NCI-H460 (cell line): ENCODE data around the gene ZNF790. TPM values are rescaled to one million over a fixed set of nuclear protein-coding genes. Genes with fewer than 3 reads are reported as not detected.
"Not testable (repeated sequence)": the region's sequence is repeated elsewhere in the genome, so short reads cannot be mapped to it uniquely, and the experiment has no call there.

ENCODE experiments used
- DNase-seq: peaks from one replicate; pipeline ENCODE4 v3.0.0-alpha.2; 2016; ENCODE audit warnings: low read depth; ENCODE audit errors: extremely low read depth
- polyA plus RNA-seq: library from polyadenylated mRNA; depleted of rRNA; stranded (reverse); fragments of >200 nt; gene quantifications from 2 replicates; pipeline ENCODE4 v1.2.3, GENCODE V29; 2014; cell fraction: nucleus; rRNA removed
- total RNA-seq: library from RNA; depleted of rRNA; stranded (reverse); fragments of >200 nt; shearing (Covaris generic); gene quantifications from 2 replicates; pipeline ENCODE4 v1.2.3, GENCODE V29; 2014; rRNA removed

Gene ZNF790
- total RNA-seq = 6.1 and 7.9 TPM in 2 replicates
- 2.3 and 5.5 TPM in 2 replicates for polyA plus RNA-seq

DNA sequence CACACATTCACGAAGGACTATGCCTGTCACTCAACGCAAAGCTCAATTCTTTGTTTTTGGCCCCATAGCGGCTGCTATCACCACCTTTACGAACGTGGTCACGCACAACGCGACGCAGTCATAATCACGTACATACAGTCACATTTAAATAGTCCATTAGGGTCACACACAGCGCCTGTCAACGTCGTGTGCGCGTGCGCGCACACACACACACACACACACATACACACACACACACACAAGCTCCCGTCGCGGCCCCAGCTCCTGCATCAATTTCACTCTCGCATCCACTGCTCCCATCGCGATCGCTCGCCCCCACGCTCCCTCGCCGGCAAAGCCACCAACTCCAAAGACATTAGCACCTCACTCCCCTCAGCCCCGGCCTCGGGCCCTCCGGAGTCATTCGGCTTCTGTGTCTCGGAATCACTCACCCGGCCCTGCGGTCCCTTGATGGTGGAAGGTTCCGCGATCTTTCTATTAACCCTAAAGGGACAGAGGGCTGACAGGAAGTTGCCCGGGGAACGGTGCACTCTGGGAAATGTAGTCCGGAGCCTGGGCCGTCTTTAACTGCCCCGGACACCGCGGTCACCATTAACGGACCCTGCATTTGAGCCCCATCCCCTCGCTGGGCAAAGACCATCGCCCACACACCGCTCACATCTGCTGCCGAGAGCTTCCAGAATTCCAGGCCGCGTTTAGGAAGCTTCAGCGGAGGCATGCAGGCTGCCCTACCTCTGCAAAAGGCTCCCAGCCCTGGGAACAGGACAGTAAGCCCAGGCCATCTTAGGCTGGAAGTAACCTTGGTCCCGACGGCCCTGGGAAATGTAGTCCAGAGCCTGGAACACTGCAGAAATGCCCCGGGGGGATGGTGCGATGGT, at the start of gene ZNF790:
ZNF790 (minus strand) TSS at position 482 of the 878 bp plus-strand sequence. CDS start 12,768 bp downstream, outside the sequence.
- DNase-seq = peak; percentile 85

DNA sequence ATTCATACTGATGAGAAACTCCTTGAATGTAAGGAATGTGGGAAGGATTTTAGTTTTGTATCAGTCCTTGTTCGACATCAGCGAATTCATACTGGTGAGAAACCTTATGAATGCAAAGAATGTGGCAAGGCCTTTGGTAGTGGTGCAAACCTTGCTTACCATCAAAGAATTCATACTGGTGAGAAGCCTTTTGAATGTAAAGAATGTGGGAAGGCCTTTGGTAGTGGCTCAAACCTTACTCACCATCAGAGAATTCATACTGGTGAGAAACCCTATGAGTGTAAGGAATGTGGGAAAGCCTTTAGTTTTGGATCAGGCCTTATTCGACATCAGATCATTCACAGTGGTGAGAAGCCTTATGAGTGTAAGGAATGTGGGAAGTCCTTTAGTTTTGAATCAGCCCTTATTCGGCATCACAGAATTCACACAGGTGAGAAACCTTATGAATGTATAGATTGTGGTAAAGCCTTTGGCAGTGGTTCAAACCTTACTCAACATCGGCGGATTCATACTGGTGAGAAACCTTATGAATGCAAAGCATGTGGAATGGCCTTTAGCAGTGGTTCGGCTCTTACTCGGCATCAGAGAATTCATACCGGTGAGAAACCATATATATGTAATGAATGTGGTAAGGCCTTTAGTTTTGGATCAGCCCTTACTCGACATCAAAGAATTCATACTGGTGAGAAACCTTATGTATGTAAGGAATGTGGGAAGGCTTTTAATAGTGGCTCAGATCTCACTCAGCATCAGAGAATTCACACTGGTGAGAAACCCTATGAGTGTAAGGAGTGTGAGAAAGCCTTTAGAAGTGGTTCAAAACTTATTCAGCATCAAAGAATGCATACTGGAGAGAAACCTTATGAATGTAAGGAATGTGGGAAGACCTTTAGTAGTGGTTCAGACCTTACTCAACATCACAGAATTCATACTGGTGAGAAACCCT, 39.1 kb upstream of the ZNF790 start:
- DNase-seq = no peak

DNA sequence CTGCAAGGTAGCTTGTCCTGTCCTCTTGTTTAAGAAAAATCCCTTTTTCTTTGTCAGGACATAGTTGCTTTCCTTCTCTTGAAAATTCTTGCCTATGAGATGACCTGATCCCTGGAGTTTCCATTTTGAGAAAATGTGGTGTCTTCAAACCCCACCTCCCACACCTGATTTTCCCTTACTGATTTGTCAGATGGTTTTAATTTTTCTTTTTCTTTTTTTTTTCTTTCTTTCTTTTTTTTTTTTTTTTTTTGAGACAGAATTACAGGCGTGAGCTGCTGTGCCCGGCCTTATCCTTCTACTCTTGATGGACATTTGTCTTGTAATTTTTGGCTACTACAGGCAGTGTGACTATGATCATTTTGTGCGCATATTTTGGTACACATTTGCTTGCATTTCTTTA, 13.7 kb upstream of the ZNF790 start:
- no peak for DNase-seq

DNA sequence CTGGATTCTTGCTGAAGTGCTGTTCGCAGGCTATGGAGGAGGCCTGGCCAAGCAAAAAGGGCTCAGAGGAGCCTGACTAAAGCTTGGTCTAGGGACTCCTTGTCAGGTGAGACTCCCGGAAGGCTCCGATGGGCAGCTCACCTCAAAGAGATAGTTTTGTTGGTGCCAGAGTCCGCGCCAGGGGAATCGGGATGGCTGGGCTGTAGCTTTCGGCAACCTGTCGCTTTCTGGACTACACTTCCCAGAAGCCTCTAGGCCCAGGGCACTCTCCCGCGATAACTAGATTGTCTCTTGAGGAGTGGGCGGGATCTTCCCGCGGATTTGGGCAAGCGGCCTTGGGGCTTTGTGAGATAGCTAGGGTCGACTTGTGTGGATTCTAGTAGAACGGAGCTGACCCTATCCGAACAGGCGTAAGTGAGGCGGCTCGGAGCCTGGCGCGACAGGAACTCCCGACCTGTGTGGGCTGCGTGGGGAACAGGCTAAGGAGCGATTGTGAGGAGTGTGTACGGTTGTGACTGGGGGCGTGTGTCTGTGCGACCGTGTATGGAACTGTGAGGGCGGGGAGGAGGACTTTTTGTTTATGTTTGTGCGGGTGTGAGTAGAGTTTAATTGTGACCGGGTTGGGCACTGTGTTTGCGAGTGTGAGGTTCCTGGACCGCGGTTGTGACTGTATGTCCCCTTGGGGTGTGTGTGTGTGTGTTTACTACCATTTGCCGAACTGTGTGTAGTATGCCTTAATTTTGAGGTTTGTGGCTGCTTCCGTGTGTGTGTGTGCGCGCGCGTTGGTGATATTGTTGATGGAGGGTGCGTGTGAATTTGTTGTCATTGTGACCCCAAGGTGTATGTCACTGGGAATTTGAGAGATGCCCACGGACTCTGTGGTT, 12.6 kb upstream of the ZNF790 start, which contains the start of gene ZNF345:
ZNF345 (plus strand) TSS at position 318 of the 884 bp plus-strand sequence. CDS start 25,955 bp downstream, outside the sequence.
- peak; percentile 93 for DNase-seq

DNA sequence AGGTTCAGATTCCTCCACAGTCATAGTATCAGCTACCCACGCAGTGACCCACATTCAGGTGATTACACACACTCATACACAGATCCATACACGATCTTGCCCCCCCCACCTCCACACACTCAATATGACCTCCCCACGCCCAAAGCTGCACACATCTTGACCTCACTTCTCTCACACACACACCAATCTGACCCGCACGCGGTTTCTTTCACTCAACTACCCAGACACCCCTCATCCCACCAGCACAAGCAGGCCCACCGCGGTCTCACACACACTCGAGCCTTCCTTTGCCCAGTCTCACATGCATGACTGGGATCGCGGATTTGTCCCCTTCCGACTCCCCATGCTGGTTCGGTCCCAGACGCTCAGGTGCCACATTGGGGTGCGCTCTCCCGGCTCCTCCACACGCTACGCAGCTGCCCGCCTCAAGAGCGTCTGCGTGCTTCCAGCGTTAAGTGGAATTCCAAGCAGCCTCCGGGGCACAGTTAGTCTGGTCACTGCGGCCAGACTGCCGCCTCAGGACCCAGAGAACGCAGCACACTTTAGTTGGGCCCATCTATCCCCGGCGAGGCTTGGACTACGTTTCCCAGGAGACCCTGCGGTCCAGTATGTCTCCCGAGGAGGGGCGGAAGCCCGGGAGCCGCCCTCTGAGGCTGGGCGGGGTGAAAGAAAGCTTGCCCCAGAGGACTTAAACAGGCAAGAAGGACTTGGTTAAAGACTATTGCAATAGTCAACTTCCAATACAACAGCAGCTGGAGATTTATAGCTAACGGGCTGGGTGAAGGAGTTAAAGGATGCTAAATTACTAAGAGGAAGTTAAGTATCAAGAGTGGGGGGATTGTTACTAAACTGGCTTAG, 11.7 kb upstream of the ZNF790 start:
- peak; percentile 85 for DNase-seq

DNA sequence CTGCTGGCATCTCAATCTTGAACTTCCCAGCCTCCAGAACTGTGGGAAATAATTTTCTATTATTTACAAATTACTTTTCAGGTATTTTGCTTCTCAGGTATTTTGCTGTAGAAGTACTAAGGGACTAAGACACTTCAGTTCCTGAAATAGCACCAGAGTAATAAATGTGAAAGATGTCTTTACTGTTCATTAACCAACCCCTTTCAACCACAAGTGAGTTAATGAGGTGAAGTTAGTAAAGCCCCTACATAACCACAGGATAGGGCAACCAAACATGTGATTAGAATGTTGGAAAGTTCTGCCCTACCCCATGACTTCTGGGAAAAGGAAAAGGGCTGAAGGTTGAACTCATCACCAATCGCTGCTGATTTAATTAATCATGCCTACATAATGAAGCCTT, 9.8 kb upstream of the ZNF790 start:
- DNase-seq = no peak

DNA sequence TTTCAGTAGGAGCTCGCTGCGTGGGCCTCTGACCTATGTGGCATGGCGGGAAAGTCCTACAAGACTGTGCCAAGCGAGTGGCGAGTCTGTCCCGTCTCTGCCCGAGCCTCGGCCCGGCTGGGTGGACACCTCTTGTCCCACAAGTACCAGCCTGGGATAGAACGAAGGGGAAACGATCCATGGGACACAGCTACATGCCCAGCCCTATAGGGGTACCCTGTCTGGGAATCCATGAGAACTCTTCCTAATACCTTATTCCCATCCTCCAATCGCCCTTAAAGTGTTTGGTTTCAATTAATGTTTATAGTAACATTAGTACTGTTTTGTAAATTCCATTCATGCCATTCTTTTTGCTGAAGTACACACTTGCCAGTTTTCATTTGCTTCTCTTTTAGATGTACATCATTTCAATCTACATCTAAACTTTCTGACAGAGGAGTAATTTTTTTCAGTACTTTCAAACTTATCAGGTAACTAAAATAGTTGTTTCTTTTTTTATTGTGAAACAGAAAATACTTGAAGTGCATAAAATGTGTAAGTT, 667 bp upstream of the ZNF790 start:
- no peak for DNase-seq

DNA sequence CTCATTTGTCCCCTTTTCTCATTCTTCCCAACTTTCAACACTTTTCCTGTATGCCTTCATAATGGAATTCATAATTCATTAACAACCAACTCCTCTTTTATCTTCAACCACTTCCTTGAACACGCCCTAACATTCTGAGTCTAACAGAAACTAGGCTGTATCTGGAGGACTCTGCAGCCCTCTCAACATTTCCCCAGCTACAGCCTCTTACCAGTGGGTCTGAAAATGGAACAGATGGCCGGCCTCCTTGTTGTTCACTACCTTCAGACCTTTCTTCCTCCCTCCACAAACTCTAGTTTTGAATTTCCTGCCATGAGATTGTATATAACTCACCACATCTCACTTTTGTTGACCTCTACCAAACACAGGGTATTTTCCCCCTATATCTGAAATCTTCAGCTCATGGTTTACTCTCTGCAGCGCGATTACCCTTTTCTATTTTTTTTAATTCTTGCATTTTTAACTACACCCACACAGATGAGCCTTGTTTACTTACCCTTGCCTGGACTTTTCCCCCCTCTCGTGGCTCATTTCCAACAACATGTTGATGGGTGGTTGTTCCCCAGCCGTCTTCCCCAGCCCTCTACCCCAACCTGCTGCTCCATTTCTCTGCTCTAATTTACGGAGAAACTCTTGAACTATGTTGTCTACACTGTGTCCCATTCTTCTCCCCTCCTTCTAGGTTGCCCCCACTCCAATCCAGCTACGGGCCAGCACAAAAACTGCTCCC, 846 bp downstream of the ZNF790 start:
- DNase-seq = no peak

DNA sequence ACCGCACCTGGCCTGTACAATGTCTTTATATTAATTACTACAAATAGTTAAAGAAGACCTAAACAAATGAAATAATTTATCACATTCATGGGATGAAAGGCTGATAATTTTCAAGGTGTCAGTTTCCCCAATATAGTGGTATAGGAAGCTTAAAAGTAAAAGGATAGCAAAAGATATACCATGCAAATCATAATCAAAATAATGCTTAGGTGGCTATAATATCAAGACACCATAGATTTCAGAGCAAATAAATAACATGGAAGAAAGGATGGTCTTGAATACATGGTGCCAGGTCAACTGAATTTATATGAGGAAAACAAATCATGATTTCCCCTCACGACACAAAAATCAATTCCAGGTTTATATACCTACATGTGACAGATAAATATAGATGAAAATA, 4.8 kb downstream of the ZNF790 start:
- no peak for DNase-seq

DNA sequence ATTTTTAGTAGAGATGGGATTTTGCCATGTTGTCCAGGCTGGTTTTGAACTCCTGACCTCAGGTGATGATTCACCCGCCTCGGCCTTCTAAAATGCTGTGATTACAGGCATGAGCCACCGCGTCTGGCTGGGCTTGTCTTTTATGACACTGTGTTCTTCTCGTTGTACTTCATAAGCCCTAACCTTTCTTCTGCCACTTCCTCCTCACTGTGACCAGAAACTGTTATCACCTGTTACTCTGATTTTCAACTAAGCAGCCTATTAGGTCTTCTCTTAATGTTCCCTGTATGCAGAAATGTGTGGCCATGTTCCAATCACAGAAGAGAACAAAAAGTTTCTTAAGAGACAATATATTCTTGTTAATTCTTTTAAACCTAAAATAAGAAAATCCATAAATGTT, 16.4 kb downstream of the ZNF790 start:
- no peak for DNase-seq

DNA sequence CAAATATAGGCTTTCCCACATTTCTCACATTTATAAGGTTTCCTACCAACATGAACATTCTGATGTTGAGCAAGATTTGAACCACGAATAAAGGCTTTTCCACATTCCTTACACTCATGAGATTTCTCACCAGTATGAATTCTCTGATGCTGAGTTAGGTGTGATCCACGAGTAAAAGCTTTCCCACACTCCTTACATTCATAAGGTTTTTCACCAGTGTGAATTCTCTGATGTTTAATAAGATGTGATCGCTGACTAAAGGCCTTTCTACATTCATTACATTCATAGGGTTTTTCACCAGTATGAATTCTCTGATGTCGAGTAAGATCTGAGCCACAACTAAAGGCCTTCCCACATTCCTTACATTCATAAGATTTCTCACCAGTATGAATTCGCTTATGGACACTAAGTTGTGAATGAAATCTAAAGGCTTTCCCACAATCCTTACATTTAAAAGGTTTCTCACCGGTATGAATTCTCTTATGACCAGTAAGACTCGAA, 19.0 kb downstream of the ZNF790 start:
- DNase-seq = no peak

DNA sequence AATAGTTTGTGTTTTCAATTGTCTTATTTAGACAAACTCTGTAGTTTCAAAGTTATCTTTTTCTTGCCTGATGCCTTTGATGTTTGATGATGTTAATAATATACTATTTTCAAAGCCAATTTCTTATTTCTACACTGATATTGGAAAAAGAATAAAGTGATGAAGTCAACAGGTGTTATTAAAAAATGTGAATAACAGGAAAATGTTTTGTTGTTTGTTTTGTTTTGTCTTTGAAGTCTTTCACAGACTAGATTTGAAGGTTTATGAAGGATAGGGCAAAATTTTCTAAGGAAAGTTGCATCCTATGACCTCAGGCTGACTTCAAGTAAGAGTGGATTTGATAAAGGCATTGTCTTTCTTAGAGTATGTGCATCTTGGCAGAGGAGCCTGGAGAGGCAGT, 31.2 kb downstream of the ZNF790 start:
- DNase-seq = no peak

DNA sequence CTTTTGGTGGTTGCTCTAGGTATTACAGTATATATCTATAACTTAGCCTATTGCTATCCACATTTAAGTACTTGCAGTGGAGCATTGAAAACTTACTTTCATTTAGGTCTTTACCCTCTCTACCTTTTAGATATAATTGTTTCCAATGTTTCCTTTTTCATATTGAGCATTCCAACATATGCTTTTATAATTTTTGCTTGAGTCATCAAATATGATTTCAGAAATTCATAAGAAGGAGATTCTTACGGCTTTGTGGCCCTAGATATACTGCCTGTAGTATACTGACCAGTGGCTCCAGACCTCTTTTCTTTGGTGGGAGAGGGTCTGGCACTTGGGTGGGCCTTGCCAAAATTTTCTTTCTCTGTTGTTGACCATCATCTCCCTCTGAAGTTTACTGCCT, 32.8 kb downstream of the ZNF790 start:
- no peak for DNase-seq

DNA sequence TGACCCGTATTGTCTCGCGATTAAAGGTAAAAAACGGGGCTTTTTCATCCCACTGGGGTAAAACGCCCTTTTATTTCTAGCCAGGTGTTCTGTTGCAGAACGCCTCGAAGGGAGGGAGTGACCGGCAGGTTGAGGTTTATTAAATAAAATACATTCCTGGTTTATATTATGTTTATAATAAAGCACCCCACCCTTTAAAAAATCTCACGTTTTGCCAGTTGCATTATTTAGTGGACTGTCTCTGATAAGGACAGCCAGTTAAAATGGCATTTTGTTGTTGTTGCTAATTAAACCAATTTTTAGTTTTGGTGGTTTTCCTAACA, 40.4 kb downstream of the ZNF790 start:
- DNase-seq = no peak

DNA sequence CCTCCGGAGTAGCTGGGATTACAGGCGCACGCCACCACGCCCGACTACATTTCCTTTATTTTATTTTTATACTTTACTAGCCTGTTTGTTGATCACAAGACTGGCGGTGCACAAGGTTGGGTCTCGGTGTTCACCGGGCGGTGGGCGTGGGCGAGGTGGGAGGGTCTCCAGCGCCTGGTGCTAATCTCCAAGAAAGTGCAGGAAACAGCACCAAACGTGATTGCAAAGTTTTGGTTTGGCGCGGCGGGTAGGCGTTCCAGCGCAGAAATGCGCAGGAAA, 41.5 kb downstream of the ZNF790 start:
- no peak for DNase-seq

DNA sequence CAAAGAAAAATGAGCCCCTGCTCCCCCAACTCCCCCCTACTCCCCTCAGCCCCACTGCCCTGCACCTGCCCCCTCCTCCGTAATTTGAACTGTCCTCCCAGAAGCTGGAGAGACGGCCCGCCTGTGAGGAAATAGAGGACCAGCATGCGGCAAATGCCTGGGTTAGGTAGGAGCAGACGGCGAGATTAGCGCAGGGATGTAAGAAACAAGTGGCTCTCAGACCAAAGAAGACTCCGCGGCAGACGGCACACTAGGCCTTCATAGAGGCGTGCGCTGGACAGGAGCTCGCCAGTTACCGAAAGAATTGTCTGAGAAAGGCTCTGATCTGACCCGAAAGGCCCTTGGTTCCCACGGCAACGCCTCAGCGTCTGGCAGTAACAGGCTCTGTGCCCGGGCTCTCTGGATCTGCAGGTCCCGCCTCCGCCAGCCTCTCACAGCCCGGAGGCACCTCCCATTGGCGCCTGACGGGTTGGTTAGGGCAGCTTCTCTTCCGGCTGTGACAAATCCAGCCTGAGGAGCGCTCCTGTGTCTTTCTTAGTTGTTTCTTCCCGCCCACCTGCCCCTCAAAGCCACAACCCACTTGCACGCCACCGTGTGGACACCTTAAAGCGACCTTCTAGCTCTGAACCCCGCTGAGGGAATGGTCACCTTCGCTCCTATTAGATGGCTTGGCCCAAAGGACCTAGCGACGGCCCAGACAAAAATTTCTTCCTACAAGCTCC, 46.6 kb downstream of the ZNF790 start:
- not testable (repeated sequence) for DNase-seq

DNA sequence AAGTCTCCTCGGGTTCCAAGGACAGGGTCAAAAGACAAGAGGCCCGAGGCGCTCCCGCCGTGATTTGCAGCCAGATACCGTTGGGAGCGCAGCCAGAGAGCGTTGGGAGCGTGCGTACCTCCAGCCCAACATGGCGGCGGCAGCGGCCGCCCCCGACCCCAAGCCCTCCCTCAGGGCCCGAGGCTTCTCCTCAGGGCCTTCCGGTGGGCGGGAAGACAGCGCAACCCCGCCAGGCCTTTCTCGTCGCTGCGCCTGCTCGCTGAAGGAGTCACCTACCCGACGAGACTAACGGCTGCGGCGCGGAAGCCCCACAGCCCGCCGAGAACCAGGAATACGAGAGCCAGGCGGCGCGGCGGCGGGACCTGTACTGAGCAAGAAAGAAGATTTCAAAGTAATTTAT, 62.4 kb downstream of the ZNF790 start:
- no peak for DNase-seq

DNA sequence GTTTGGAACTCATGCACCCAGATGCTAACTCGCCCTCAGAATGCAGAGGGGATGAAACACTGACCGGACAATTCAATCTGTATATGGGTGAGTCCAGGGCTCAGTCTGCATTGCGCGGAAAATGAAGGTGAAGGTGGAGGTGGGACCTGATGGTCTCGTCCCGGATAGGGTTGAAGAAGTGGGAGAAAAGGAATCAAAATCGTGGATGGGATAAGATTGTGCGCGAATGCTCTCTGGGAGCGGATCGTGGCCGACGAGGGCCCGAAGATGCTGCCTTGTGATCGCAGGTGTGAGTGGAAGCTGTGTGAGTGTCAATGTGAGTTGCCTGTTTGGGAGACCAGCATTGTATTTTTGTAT, 65.0 kb downstream of the ZNF790 start:
- DNase-seq = no peak
